SK-N-SH treated with all-trans-retinoic acid at 6 μM for 48 hours (cell line): ENCODE data around the gene TBCK.

ENCODE experiments used
- ATAC-seq: fragments of 200-7000 bp; cut with Tn5 transposase; 3 replicates; pipeline ENCODE4 v1.9.1; 2020; ENCODE audit warnings: mild to moderate bottlenecking, moderate library complexity
- ARNTL ChIP-seq: fragments of 450-650 bp; formaldehyde crosslinking; IDR thresholded peaks from 2 replicates; pipeline ENCODE4 v1.5.0; 2020; ENCODE audit warnings: low read depth, mild to moderate bottlenecking, moderate library complexity, borderline replicate concordance
- BACH2 ChIP-seq: fragments of 250-450 bp; sonication (Bioruptor Pico); IDR thresholded peaks from 2 replicates; pipeline ENCODE4 v1.9.0; 2021; ENCODE audit warnings: mild to moderate bottlenecking, borderline replicate concordance
- CREB5 ChIP-seq: fragments of 250-450 bp; sonication (Bioruptor Pico); IDR thresholded peaks from 2 replicates; pipeline ENCODE4 v1.5.1; 2020; ENCODE audit warnings: low read depth, mild to moderate bottlenecking, moderate library complexity
- CSDC2 ChIP-seq: fragments of 250-450 bp; sonication (Bioruptor Pico); IDR thresholded peaks from 2 replicates; pipeline ENCODE4 v1.5.0; 2020; ENCODE audit warnings: mild to moderate bottlenecking, moderate library complexity
- CSRNP3 ChIP-seq: fragments of 250-450 bp; sonication (Bioruptor Pico); IDR thresholded peaks from 2 replicates; pipeline ENCODE4 v1.5.1; 2021; ENCODE audit warnings: mild to moderate bottlenecking, moderate library complexity
- ESRRG ChIP-seq: fragments of 250-450 bp; sonication (Bioruptor Pico); IDR thresholded peaks from 2 replicates; pipeline ENCODE4 v1.6.1; 2021; ENCODE audit warnings: mild to moderate bottlenecking
- GLIS3 ChIP-seq: fragments of 250-450 bp; sonication (Bioruptor Pico); IDR thresholded peaks from 2 replicates; pipeline ENCODE4 v1.5.0; 2020; ENCODE audit warnings: mild to moderate bottlenecking, moderate library complexity
- ISL1 ChIP-seq: fragments of 250-450 bp; sonication (Bioruptor Pico); IDR thresholded peaks from 2 replicates; pipeline ENCODE4 v2.1.2; 2022; ENCODE audit warnings: mild to moderate bottlenecking, moderate library complexity
- OSR1 ChIP-seq: fragments of 250-450 bp; sonication (Bioruptor Pico); IDR thresholded peaks from 2 replicates; pipeline ENCODE4 v1.8.0; 2022; ENCODE audit warnings: moderate library complexity, mild to moderate bottlenecking, inconsistent platforms
- PATZ1 ChIP-seq: fragments of 250-450 bp; sonication (Bioruptor Pico); IDR thresholded peaks from 2 replicates; pipeline ENCODE4 v1.8.0; 2020; ENCODE audit warnings: mild to moderate bottlenecking, moderate library complexity, borderline replicate concordance
- POU6F1 ChIP-seq: fragments of 250-450 bp; sonication (Bioruptor Pico); IDR thresholded peaks from 2 replicates; pipeline ENCODE4 v1.8.0; 2021; ENCODE audit warnings: low read depth, mild to moderate bottlenecking, moderate library complexity, borderline replicate concordance
- PPARA ChIP-seq: fragments of 250-450 bp; sonication (Bioruptor Pico); IDR thresholded peaks from 2 replicates; pipeline ENCODE4 v1.5.0; 2020; ENCODE audit warnings: mild to moderate bottlenecking, borderline replicate concordance
- RARB ChIP-seq: fragments of 250-450 bp; sonication (Bioruptor Pico); IDR thresholded peaks from 2 replicates; pipeline ENCODE4 v1.8.0; 2021; ENCODE audit warnings: mild to moderate bottlenecking, moderate library complexity
- SNAI2 ChIP-seq: fragments of 250-450 bp; sonication (Bioruptor Pico); IDR thresholded peaks from 2 replicates; pipeline ENCODE4 v1.5.0; 2020; ENCODE audit warnings: mild to moderate bottlenecking, moderate library complexity
- TCF4 ChIP-seq: fragments of 250-450 bp; sonication (Bioruptor Pico); IDR thresholded peaks from 2 replicates; pipeline ENCODE4 v1.8.0; 2021; ENCODE audit warnings: mild to moderate bottlenecking, moderate library complexity, borderline replicate concordance
- TOX ChIP-seq: fragments of 250-450 bp; sonication (Bioruptor Pico); IDR thresholded peaks from 2 replicates; pipeline ENCODE4 v1.8.0; 2021; ENCODE audit warnings: mild to moderate bottlenecking, moderate library complexity, borderline replicate concordance
- TSHZ2 ChIP-seq: fragments of 250-450 bp; sonication (Bioruptor Pico); IDR thresholded peaks from 2 replicates; pipeline ENCODE4 v1.5.0; 2020; ENCODE audit warnings: mild to moderate bottlenecking, moderate library complexity
- ZFP3 ChIP-seq: fragments of 250-450 bp; sonication (Bioruptor Pico); IDR thresholded peaks from 2 replicates; pipeline ENCODE4 v1.5.0; 2020; ENCODE audit warnings: mild to moderate bottlenecking, moderate library complexity
- ZFP30 ChIP-seq: fragments of 450-650 bp; formaldehyde crosslinking; IDR thresholded peaks from 2 replicates; pipeline ENCODE4 v1.5.0; 2022; ENCODE audit warnings: mild to moderate bottlenecking, moderate library complexity
- ZNF70 ChIP-seq: fragments of 450-650 bp; formaldehyde crosslinking; IDR thresholded peaks from 2 replicates; pipeline ENCODE4 v1.5.0; 2020; ENCODE audit warnings: mild to moderate bottlenecking, moderate library complexity
- ZNF8 ChIP-seq: fragments of 450-650 bp; formaldehyde crosslinking; IDR thresholded peaks from 2 replicates; pipeline ENCODE4 v1.5.0; 2020; ENCODE audit warnings: mild to moderate bottlenecking, moderate library complexity

Gene TBCK

GRCh38 chr4:106334741-106335470 is 18.9 kb upstream of the TBCK start:
- ATAC-seq, result peak; percentile 68
- TF ChIP-seq CREB5 (no peak), ISL1 (peak; percentile 15; the same call in 1 of the 2 replicates), ZNF70 (CRISPR knock-in tag) (no peak), GLIS3 (CRISPR knock-in tag) (no peak)
- TF ChIP-seq, all 23 proteins: peak for 1

- TF ChIP-seq POU6F1 (CRISPR knock-in tag) (no peak), ARNTL (no peak), ZFP30 (CRISPR knock-in tag) (no peak), CSDC2 (CRISPR knock-in tag) (no peak), SNAI2 (CRISPR knock-in tag) (no peak), RARB (CRISPR knock-in tag) (no peak), TCF4 (CRISPR knock-in tag) (no peak), ZNF70 (CRISPR knock-in tag) (no peak), TSHZ2 (CRISPR knock-in tag) (no peak), ISL1 (no peak), ZFP3 (CRISPR knock-in tag) (no peak), ZNF8 (CRISPR knock-in tag) (no peak), GLIS3 (CRISPR knock-in tag) (no peak), CREB5 (no peak), TOX (no peak), PPARA (CRISPR knock-in tag) (no peak), OSR1 (CRISPR knock-in tag) (no peak)
- TF ChIP-seq, all 23 proteins: peak for 0
- no peak for ATAC-seq
Measured at GRCh38 chr4:106333186-106333585, 17.2 kb upstream of the TBCK start.

- no peak for TF ChIP-seq PATZ1 (CRISPR knock-in tag)
- TF ChIP-seq TOX, result no peak
- TF ChIP-seq CSDC2 (CRISPR knock-in tag), result no peak
- no peak for TF ChIP-seq TCF4 (CRISPR knock-in tag)
- no peak for TF ChIP-seq ARNTL
- no peak for TF ChIP-seq ZFP3 (CRISPR knock-in tag)
- TF ChIP-seq CREB5, result no peak
- TF ChIP-seq ESRRG, result no peak
- no peak for TF ChIP-seq ISL1
- TF ChIP-seq GLIS3 (CRISPR knock-in tag), result no peak
- no peak for TF ChIP-seq SNAI2 (CRISPR knock-in tag)
- TF ChIP-seq ZNF70 (CRISPR knock-in tag), result no peak
- TF ChIP-seq CSRNP3 (CRISPR knock-in tag), result no peak
- TF ChIP-seq BACH2 (CRISPR knock-in tag), result no peak
- no peak for TF ChIP-seq PPARA (CRISPR knock-in tag)
- TF ChIP-seq, all 23 proteins: peak for 0
- ATAC-seq, result peak; percentile 95
Measured at GRCh38 chr4:106329041-106329618, 13.1 kb upstream of the TBCK start.
